SK-N-SH treated with all-trans-retinoic acid at 6 μM for 48 hours (cell line): ENCODE data around the gene HSPA4.

Experiments
- ARNTL ChIP-seq: fragments of 450-650 bp; formaldehyde crosslinking; IDR thresholded peaks from 2 replicates; pipeline ENCODE4 v1.5.0; 2020; ENCODE audit warnings: low read depth, mild to moderate bottlenecking, moderate library complexity, borderline replicate concordance
- BACH2 ChIP-seq: fragments of 250-450 bp; sonication (Bioruptor Pico); IDR thresholded peaks from 2 replicates; pipeline ENCODE4 v1.9.0; 2021; ENCODE audit warnings: mild to moderate bottlenecking, borderline replicate concordance
- CREB5 ChIP-seq: fragments of 250-450 bp; sonication (Bioruptor Pico); IDR thresholded peaks from 2 replicates; pipeline ENCODE4 v1.5.1; 2020; ENCODE audit warnings: low read depth, mild to moderate bottlenecking, moderate library complexity
- CSDC2 ChIP-seq: fragments of 250-450 bp; sonication (Bioruptor Pico); IDR thresholded peaks from 2 replicates; pipeline ENCODE4 v1.5.0; 2020; ENCODE audit warnings: mild to moderate bottlenecking, moderate library complexity
- CSRNP3 ChIP-seq: fragments of 250-450 bp; sonication (Bioruptor Pico); IDR thresholded peaks from 2 replicates; pipeline ENCODE4 v1.5.1; 2021; ENCODE audit warnings: mild to moderate bottlenecking, moderate library complexity
- ESRRG ChIP-seq: fragments of 250-450 bp; sonication (Bioruptor Pico); IDR thresholded peaks from 2 replicates; pipeline ENCODE4 v1.6.1; 2021; ENCODE audit warnings: mild to moderate bottlenecking
- PATZ1 ChIP-seq: fragments of 250-450 bp; sonication (Bioruptor Pico); IDR thresholded peaks from 2 replicates; pipeline ENCODE4 v1.8.0; 2020; ENCODE audit warnings: mild to moderate bottlenecking, moderate library complexity, borderline replicate concordance
- PPARA ChIP-seq: fragments of 250-450 bp; sonication (Bioruptor Pico); IDR thresholded peaks from 2 replicates; pipeline ENCODE4 v1.5.0; 2020; ENCODE audit warnings: mild to moderate bottlenecking, borderline replicate concordance
- SNAI2 ChIP-seq: fragments of 250-450 bp; sonication (Bioruptor Pico); IDR thresholded peaks from 2 replicates; pipeline ENCODE4 v1.5.0; 2020; ENCODE audit warnings: mild to moderate bottlenecking, moderate library complexity
- TCF4 ChIP-seq: fragments of 250-450 bp; sonication (Bioruptor Pico); IDR thresholded peaks from 2 replicates; pipeline ENCODE4 v1.8.0; 2021; ENCODE audit warnings: mild to moderate bottlenecking, moderate library complexity, borderline replicate concordance
- ZC3H10 ChIP-seq: fragments of 250-450 bp; sonication (Bioruptor Pico); IDR thresholded peaks from 2 replicates; pipeline ENCODE4 v1.5.1; 2021; ENCODE audit warnings: mild to moderate bottlenecking, moderate library complexity
- ZFP3 ChIP-seq: fragments of 250-450 bp; sonication (Bioruptor Pico); IDR thresholded peaks from 2 replicates; pipeline ENCODE4 v1.5.0; 2020; ENCODE audit warnings: mild to moderate bottlenecking, moderate library complexity
- ZFP30 ChIP-seq: fragments of 450-650 bp; formaldehyde crosslinking; IDR thresholded peaks from 2 replicates; pipeline ENCODE4 v1.5.0; 2022; ENCODE audit warnings: mild to moderate bottlenecking, moderate library complexity

- TF ChIP-seq CSDC2 (CRISPR knock-in tag) (no peak), ZFP30 (CRISPR knock-in tag) (no peak), SNAI2 (CRISPR knock-in tag) (no peak), PATZ1 (CRISPR knock-in tag) (no peak), ARNTL (CRISPR knock-in tag) (no peak), ZFP3 (CRISPR knock-in tag) (no peak), CSRNP3 (no peak), PPARA (CRISPR knock-in tag) (no peak), ZC3H10 (CRISPR knock-in tag) (no peak), ESRRG (CRISPR knock-in tag) (no peak), BACH2 (CRISPR knock-in tag) (no peak), CREB5 (CRISPR knock-in tag) (no peak), TCF4 (CRISPR knock-in tag) (no peak)
Observed at GRCh38 chr5:133091034-133091433, 39.2 kb downstream of the HSPA4 start.
